CMK (cell line): ENCODE measurements around the gene SIGLECL1.

ENCODE experiments used
- DNase-seq: peaks from one replicate; pipeline ENCODE4 v3.0.0-alpha.2; 2010; ENCODE audit warnings: low read depth

The SIGLECL1 gene

GRCh38 chr19:51295382-51296126 lies 44.7 kb downstream of the SIGLECL1 start:
- no peak for DNase-seq

- no peak for DNase-seq
These were observed 45.6 kb downstream of the SIGLECL1 start for GRCh38 chr19:51296336-51297093.

GRCh38 chr19:51297406-51297805 lies 46.5 kb downstream of the SIGLECL1 start:
- no peak for DNase-seq

DNA sequence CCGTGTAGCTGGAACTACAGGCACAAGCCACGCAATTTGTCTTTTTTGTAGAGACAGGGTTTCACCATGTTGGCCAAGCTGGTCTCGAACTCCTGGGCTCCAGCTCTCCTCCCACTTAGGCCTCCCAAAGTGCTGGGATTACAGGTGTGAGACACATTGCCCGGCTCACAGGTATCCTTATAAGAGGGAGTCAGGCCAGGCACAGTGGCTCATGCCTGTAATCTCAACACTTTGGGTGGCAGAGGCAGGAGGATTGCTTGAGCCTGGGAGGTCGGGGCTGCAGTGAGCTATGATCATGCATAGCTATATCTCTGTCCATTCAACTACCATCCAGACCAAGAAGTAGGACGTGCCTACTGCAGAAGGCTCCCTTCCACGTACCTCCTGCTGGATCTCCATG lies 50.4 kb downstream of the SIGLECL1 start:
- no peak for DNase-seq

GRCh38 chr19:51305479-51305878 lies 54.6 kb downstream of the SIGLECL1 start:
- no peak for DNase-seq

DNA sequence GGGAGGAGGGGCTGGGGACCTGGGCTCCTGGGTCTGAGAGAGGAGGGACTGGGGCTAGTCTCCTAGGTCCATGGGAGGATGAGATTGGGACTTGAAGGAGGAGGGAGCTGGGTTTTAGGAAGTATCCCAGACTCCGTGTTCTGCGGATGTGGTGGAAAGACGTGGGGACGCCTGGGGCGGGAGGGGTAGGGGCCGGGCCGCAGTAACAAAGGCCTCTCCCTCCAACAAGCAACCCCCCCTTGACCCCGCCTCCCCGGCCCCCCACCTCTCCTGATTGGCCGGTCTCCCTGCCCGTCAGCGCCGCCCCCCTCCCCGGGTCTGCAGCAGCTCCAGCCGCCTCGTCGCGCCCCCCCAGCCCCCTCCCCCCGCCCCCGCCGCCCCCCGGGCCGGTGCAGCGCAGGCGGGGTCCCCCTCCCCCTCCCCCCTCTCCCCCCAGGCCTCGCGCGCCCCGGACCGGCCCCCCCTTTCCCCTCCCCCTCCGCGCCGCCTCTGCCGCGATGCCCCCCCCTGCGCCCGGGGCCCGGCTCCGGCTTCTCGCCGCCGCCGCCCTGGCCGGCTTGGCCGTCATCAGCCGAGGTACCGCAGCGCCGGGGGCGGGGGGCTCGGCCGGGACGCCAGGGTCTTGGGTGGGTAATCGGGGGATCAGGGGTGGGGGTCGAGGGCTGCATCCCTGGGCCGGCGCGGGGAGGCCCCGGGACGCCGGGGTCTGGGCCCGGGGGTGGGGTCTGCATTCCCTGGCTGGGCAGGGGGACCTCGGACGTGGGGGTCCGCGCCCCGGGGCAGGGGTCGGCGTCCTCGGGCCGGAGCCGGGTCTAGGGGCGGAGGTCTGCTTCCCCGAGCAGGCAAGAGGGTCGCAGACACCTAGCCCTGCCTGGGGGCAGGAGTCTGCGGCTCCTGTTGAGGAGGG lies 60.7 kb downstream of the SIGLECL1 start, which contains the start of gene IGLON5:
TSS of gene IGLON5 (plus strand) at position 294 of the 907 bp plus-strand sequence. CDS start at position 498, 204 bp downstream.
- no peak for DNase-seq

GRCh38 chr19:51316688-51317087 lies 65.8 kb downstream of the SIGLECL1 start:
- DNase-seq, result no peak

- DNase-seq, result no peak
These were observed 66.5 kb downstream of the SIGLECL1 start for GRCh38 chr19:51317376-51317775.

GRCh38 chr19:51317968-51318367 lies 67.1 kb downstream of the SIGLECL1 start:
- DNase-seq, result no peak
